Tibial nerve (tissue), 3 donors: ENCODE data around the gene FNTB.

Source experiments
- POLR2A ChIP-seq, 2 donors: fragments of 450-650 bp; IDR thresholded peaks; one replicate each; pipeline ENCODE4 v1.6.1; 2017; ENCODE audit warnings: antibody characterized with exemption in 2 of 2, mild to moderate bottlenecking in 2 of 2, moderate library complexity in 2 of 2
- TF ChIP-seq, protein P1 (sequence below), 5 experiments: fragments of 200-600 bp in 3 of 5; fragments of 450-650 bp in 2 of 5; sonication (generic) in 3 of 5; IDR thresholded peaks; one replicate each; pipeline ENCODE4 v1.5.1; 2016 to 2019; ENCODE audit warnings: antibody characterized with exemption in 5 of 5, mild to moderate bottlenecking in 3 of 5, moderate library complexity in 2 of 5

DNA sequence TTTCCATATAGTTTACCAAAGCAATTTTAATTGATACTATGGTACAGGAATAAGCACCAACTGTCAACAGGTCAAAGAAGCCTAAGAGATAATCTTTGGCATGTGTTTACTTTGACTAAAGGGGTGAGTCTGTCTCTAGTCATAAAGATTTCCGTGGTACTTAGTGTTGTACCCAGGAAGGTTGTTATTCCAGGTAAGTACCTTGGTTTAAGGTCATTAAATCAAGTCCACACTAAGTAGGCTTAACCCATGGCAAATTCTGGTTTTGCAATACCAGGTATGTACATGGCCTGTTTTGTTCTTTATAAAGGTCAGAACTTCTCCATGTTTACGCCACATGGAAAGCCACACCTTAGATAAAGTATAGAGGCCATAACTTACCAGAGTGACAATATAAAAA lies 105.7 kb downstream of the FNTB start:
- TF ChIP-seq, protein P1, sequence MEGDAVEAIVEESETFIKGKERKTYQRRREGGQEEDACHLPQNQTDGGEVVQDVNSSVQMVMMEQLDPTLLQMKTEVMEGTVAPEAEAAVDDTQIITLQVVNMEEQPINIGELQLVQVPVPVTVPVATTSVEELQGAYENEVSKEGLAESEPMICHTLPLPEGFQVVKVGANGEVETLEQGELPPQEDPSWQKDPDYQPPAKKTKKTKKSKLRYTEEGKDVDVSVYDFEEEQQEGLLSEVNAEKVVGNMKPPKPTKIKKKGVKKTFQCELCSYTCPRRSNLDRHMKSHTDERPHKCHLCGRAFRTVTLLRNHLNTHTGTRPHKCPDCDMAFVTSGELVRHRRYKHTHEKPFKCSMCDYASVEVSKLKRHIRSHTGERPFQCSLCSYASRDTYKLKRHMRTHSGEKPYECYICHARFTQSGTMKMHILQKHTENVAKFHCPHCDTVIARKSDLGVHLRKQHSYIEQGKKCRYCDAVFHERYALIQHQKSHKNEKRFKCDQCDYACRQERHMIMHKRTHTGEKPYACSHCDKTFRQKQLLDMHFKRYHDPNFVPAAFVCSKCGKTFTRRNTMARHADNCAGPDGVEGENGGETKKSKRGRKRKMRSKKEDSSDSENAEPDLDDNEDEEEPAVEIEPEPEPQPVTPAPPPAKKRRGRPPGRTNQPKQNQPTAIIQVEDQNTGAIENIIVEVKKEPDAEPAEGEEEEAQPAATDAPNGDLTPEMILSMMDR (IDR thresholded peaks at IDR 0.05): no peak
- no peak for TF ChIP-seq POLR2A (IDR thresholded peaks at IDR 0.05)
